Breast epithelium (tissue), 4 donors: ENCODE results near the gene MS4A5. TPM values are rescaled to one million over a fixed set of nuclear protein-coding genes. Genes with fewer than 3 reads are reported as not detected.

Experiments used
- DNase-seq, 2 donors: peaks; one replicate each; pipeline ENCODE4 v3.0.0-alpha.2; 2019; ENCODE audit warnings: low spot score in 2 of 2
- H3K27ac ChIP-seq, 2 donors: fragments of 200-600 bp; sonication (generic) in 1 of 2; one replicate each; pipeline ENCODE4 v1.5.1; 2016 to 2019; ENCODE audit warnings: mild to moderate bottlenecking in 1 of 2
- H3K27me3 ChIP-seq, 2 donors: fragments of 200-600 bp; sonication (generic) in 1 of 2; one replicate each; pipeline versions ENCODE4 v1.5.1 to v1.6.0; 2017 to 2019; ENCODE audit warnings: control low read depth in 1 of 2, mild to moderate bottlenecking in 1 of 2
- H3K36me3 ChIP-seq: fragments of 200-600 bp; one replicate; pipeline ENCODE4 v1.5.1; 2019
- H3K4me1 ChIP-seq, 2 donors: fragments of 200-600 bp; sonication (generic); one replicate each; pipeline ENCODE4 v1.5.1; 2016 to 2019; ENCODE audit warnings: control low read depth in 1 of 2
- H3K4me3 ChIP-seq, 3 donors: fragments of 200-600 bp; sonication (generic); 1 replicate in 2 of 3; 2 replicates in 1 of 3; pipeline ENCODE4 v1.5.1; 2016 to 2019; ENCODE audit warnings: mild to moderate bottlenecking in 3 of 3, moderate library complexity in 2 of 3
- H3K9me3 ChIP-seq, 2 donors: fragments of 200-600 bp; sonication (generic) in 1 of 2; one replicate each; pipeline ENCODE4 v1.5.1; 2016 to 2019; ENCODE audit warnings: control low read depth in 1 of 2
- POLR2A ChIP-seq: fragments of 450-650 bp; IDR thresholded peaks from one replicate; pipeline ENCODE4 v1.6.1; 2016; ENCODE audit warnings: antibody characterized with exemption, mild to moderate bottlenecking, moderate library complexity
- POLR2AphosphoS5 ChIP-seq, 3 donors: sonication (generic); formaldehyde crosslinking; IDR thresholded peaks; one replicate each; pipeline ENCODE4 v1.6.1; 2017; ENCODE audit warnings: antibody characterized with exemption in 3 of 3
- intact Hi-C: fragments of 100-400 bp; cut with DNase I; formaldehyde crosslinking; loops from one replicate; pipeline ENCODE4 v1.15.1; 2023; ENCODE audit warnings: low total_unique reads
- total RNA-seq, 3 donors: library from RNA; depleted of rRNA; stranded (reverse); fragments of >200 nt; gene quantifications; one replicate each; pipeline ENCODE4 v1.1.0, GENCODE V29; 2016
- TF ChIP-seq, protein P1 (sequence below), 3 donors: fragments of 450-650 bp; IDR thresholded peaks; one replicate each; pipeline ENCODE4 v1.5.1; 2016 to 2017; ENCODE audit warnings: antibody characterized with exemption in 3 of 3, mild to moderate bottlenecking in 3 of 3, moderate library complexity in 3 of 3

MS4A5 gene, protein sequence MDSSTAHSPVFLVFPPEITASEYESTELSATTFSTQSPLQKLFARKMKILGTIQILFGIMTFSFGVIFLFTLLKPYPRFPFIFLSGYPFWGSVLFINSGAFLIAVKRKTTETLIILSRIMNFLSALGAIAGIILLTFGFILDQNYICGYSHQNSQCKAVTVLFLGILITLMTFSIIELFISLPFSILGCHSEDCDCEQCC
- not detected for total RNA-seq

GRCh38 chr11:60429272-60429671 is at the start of gene MS4A5:
TSS of gene MS4A5 (plus strand) at chr11:60429572. CDS start at chr11:60429675, 103 bp downstream.
- H3K27ac ChIP-seq: no peak within 1 kb of the TSS
- H3K4me1 ChIP-seq: no peaks in the 10 kb centered on the region
- TF ChIP-seq, protein P1, sequence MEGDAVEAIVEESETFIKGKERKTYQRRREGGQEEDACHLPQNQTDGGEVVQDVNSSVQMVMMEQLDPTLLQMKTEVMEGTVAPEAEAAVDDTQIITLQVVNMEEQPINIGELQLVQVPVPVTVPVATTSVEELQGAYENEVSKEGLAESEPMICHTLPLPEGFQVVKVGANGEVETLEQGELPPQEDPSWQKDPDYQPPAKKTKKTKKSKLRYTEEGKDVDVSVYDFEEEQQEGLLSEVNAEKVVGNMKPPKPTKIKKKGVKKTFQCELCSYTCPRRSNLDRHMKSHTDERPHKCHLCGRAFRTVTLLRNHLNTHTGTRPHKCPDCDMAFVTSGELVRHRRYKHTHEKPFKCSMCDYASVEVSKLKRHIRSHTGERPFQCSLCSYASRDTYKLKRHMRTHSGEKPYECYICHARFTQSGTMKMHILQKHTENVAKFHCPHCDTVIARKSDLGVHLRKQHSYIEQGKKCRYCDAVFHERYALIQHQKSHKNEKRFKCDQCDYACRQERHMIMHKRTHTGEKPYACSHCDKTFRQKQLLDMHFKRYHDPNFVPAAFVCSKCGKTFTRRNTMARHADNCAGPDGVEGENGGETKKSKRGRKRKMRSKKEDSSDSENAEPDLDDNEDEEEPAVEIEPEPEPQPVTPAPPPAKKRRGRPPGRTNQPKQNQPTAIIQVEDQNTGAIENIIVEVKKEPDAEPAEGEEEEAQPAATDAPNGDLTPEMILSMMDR (IDR thresholded peaks at IDR 0.05): no peak
- TF ChIP-seq POLR2AphosphoS5 (IDR thresholded peaks at IDR 0.05) (no peak), POLR2A (no peak)
- no peak for DNase-seq
- intact Hi-C loops: no loop called here
- no peak within 1 kb of the TSS for H3K4me3 ChIP-seq
- H3K27me3 ChIP-seq: no peaks in the 10 kb centered on the region
- H3K36me3 ChIP-seq: no peaks in the 10 kb centered on the region
- H3K9me3 ChIP-seq: no peaks in the 10 kb centered on the region

DNA sequence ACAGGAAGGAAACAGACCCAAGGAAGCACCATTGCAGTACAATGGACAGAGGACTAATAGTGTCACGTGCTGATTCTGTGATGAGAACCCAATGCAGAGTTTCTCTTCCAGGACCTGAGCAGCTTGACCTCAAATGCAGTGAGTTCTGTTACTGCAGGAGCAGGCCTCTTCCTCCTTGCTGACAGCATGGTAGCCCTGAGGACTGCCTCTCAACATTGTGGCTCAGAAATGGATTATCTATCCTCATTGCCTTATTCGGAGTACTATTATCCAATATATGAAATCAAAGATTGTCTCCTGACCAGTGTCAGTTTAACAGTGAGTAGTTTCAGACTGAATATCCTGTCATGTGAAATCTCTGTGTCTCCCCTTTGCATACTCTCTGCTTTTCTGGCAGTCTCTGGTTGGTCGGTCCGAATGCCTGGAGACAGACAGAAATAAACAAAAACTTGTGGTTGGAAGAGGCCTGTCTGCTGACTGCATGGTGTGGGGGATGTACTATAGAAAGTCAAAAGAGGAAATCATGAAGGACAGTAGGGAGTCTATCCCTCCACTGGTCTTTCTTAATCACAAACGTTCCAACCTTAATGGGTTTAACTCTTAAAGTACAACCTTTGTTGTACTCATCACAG is 40.0 kb upstream of the MS4A5 start:
- Histone ChIP-seq H3K27me3 (no peaks in the 10 kb centered on the region), H3K4me1 (no peaks in the 10 kb centered on the region), H3K27ac (peak overlapping the region in 1 of 2 donors; percentile 25), H3K9me3 (no peaks in the 10 kb centered on the region), H3K4me3 (no peak overlapping the region), H3K36me3 (no peaks in the 10 kb centered on the region)
- TF ChIP-seq POLR2AphosphoS5 (IDR thresholded peaks at IDR 0.05) (no peak), POLR2A (no peak)
- TF ChIP-seq, protein P1 (IDR thresholded peaks at IDR 0.05): no peak
- DNase-seq: no peak
- intact Hi-C loops: no loop called here

DNA sequence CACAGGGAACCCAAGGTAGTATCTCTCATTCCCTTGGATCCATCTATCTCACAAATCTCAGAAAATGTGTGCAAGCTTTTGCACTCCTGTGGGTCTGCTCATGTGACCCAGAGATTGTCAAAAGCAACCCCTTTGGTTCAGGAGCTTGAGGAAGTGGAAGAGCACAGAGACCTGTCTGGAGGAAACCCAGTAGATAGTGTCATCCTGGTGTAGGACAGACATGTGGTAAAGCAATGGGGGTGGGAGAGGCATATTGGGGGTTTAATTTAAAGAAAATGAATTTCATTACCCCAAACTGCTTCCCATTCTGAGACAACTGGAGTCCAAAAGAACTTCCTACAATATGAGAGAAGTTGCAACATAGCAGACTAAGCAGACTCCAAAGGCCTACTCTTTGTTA is 39.0 kb upstream of the MS4A5 start:
- Histone ChIP-seq H3K9me3 (no peaks in the 10 kb centered on the region), H3K4me1 (no peaks in the 10 kb centered on the region), H3K27ac (no peak overlapping the region), H3K4me3 (no peak overlapping the region), H3K27me3 (no peaks in the 10 kb centered on the region), H3K36me3 (no peaks in the 10 kb centered on the region)
- no peak for DNase-seq
- TF ChIP-seq, protein P1 (IDR thresholded peaks at IDR 0.05): no peak
- TF ChIP-seq POLR2A (no peak), POLR2AphosphoS5 (IDR thresholded peaks at IDR 0.05) (no peak)
- intact Hi-C loops: no loop called here

DNA sequence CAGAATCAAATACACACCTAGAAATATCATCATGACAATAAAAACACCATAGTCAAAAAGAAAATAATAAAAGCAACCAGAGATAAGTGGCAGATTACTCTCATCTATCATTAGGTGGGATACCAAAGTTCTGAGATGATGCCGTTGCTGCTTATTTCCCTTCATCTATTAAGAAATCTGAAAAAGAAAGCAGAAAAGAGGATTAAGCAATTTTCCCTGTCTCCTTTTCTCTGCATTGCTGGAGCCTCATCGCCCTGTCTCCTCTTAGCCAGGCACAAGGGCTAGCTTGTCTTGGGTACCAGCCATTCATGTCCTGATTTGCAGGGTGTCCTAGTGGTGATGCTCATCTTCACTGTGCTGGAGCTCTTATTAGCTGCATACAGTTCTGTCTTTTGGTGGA is 37.0 kb upstream of the MS4A5 start:
- DNase-seq: no peak
- Histone ChIP-seq H3K4me1 (no peaks in the 10 kb centered on the region), H3K4me3 (no peak overlapping the region), H3K36me3 (no peaks in the 10 kb centered on the region), H3K27ac (no peak overlapping the region), H3K27me3 (no peaks in the 10 kb centered on the region), H3K9me3 (no peaks in the 10 kb centered on the region)
- TF ChIP-seq, protein P1 (IDR thresholded peaks at IDR 0.05): no peak
- TF ChIP-seq POLR2AphosphoS5 (IDR thresholded peaks at IDR 0.05): no peak
- TF ChIP-seq POLR2A: no peak
- intact Hi-C loops: no loop called here

GRCh38 chr11:60393016-60393415 is 36.4 kb upstream of the MS4A5 start:
- H3K4me3 ChIP-seq: no peak overlapping the region

More at GRCh38 chr11:60393016-60393415, 36.4 kb upstream of the MS4A5 start:
- DNase-seq: no peak
- no peak overlapping the region for H3K27ac ChIP-seq
- no peaks in the 10 kb centered on the region for H3K9me3 ChIP-seq
- intact Hi-C loops: no loop called here
- no peaks in the 10 kb centered on the region for H3K27me3 ChIP-seq
- no peaks in the 10 kb centered on the region for H3K4me1 ChIP-seq
- H3K36me3 ChIP-seq: no peaks in the 10 kb centered on the region
- TF ChIP-seq, protein P1 (IDR thresholded peaks at IDR 0.05): no peak
- no peak for TF ChIP-seq POLR2A
- no peak for TF ChIP-seq POLR2AphosphoS5 (IDR thresholded peaks at IDR 0.05)
